ENCODE results near the gene KISS1. TPM values are rescaled to one million over a fixed set of nuclear protein-coding genes. Genes with fewer than 3 reads are reported as not detected.

The KISS1 gene
- polyA plus RNA-seq, 1 of the 3 experiments (the other 2 are of a cell fraction), result 0.10 TPM

DNA sequence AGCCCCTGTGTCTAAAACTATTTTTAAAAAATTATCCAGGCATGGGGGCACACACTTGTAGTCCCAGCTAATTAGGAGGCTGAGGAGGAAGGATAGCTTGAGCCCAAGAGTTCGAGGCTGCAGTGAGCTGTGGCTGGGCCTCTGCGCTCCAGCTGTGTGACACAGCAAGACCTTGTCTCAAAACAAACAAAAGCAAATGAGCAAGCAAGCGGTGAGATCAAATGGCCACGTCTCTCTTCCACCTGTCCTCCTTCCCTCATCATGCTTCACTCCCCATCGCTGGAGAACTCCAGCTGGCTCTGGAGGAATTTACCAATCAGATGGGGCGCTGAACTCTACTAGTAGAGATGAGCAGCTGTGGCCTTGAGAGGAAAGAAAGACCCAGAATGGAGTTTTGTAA is 16.2 kb downstream of the KISS1 start:
- Histone ChIP-seq H3K9me3 (no peaks in the 10 kb centered on the region), H3K9me2 (no peaks in the 10 kb centered on the region), H3K4me3 (ENCODE audit: low read depth in 2 of 2, low read length in 1 of 2) (no peak overlapping the region), H4K20me1 (ENCODE audit: insufficient read depth) (no peaks in the 10 kb centered on the region), H3K4me1 (ENCODE audit: control insufficient read depth in 1 of 2, insufficient read depth in 2 of 2, low read depth in 1 of 2, low read length in 1 of 2) (no peaks in the 10 kb centered on the region), H3K4me2 (no peak overlapping the region), H3K9ac (no peak overlapping the region), H3K27me3 (ENCODE audit: insufficient read depth) (no peaks in the 10 kb centered on the region; the same call in 1 of the 2 replicates), H2AFZ (ENCODE audit: low read depth) (no peak overlapping the region), H3F3A (replicated peaks; ENCODE audit: insufficient read depth) (no peaks in the 10 kb centered on the region), H3K27ac (ENCODE audit: low read depth in 2 of 2, low read length in 1 of 2) (no peak overlapping the region), H3K79me2 (ENCODE audit: insufficient read depth) (no peaks in the 10 kb centered on the region), H3K36me3 (replicated peaks in 1 of 2; ENCODE audit: control insufficient read depth in 1 of 2, insufficient read depth in 2 of 2, low read length in 1 of 2) (no peaks in the 10 kb centered on the region)
- ChIA-PET CTCF (interaction anchor here (1.1 to 1.8 kb wide), 4 partner anchors 16 to 309 kb away, joined by 3 to 13 read pairs (median 6); no protein-coding TSS in a partner anchor), POLR2A (no interaction called here)
- 59% methylated on average over 6 of the region's 6 CpGs for WGBS (ENCODE audit: low lambda C conversion rate)
- TF ChIP-seq YY1 (IDR thresholded peaks at IDR 0.05; ENCODE audit: low read depth) (no peak), ELF1 (IDR thresholded peaks at IDR 0.05) (no peak), IRF3 (IDR thresholded peaks at IDR 0.05; ENCODE audit: low read depth, low read length) (no peak), GABPA (IDR thresholded peaks at IDR 0.05; ENCODE audit: low read depth) (no peak), USF1 (IDR thresholded peaks at IDR 0.05; ENCODE audit: borderline replicate concordance, low read depth) (no peak), TAF1 (IDR thresholded peaks at IDR 0.05; ENCODE audit: borderline replicate concordance, low read depth, low read length) (no peak), EP300 (IDR thresholded peaks at IDR 0.05; ENCODE audit: borderline replicate concordance in 1 of 2, low read depth in 1 of 2, low read length in 1 of 2) (no peak), RAD21 (IDR thresholded peaks at IDR 0.05; ENCODE audit: low read length) (no peak), ZBTB33 (IDR thresholded peaks at IDR 0.05; ENCODE audit: borderline replicate concordance, low read depth) (no peak), REST (IDR thresholded peaks at IDR 0.05; ENCODE audit: low read depth, low read length) (no peak), POLR2AphosphoS5 (IDR thresholded peaks at IDR 0.05; ENCODE audit: low read depth, low read length) (no peak), JUND (IDR thresholded peaks at IDR 0.05) (no peak), RXRA (IDR thresholded peaks at IDR 0.05; ENCODE audit: borderline replicate concordance, low read depth) (no peak), RCOR1 (IDR thresholded peaks at IDR 0.05; ENCODE audit: low read length) (no peak), TCF12 (IDR thresholded peaks at IDR 0.05) (no peak), NFIC (IDR thresholded peaks at IDR 0.05; ENCODE audit: borderline replicate concordance) (no peak), TEAD4 (IDR thresholded peaks at IDR 0.05; ENCODE audit: borderline replicate concordance, insufficient read depth) (no peak)
- TF ChIP-seq, protein P1, sequence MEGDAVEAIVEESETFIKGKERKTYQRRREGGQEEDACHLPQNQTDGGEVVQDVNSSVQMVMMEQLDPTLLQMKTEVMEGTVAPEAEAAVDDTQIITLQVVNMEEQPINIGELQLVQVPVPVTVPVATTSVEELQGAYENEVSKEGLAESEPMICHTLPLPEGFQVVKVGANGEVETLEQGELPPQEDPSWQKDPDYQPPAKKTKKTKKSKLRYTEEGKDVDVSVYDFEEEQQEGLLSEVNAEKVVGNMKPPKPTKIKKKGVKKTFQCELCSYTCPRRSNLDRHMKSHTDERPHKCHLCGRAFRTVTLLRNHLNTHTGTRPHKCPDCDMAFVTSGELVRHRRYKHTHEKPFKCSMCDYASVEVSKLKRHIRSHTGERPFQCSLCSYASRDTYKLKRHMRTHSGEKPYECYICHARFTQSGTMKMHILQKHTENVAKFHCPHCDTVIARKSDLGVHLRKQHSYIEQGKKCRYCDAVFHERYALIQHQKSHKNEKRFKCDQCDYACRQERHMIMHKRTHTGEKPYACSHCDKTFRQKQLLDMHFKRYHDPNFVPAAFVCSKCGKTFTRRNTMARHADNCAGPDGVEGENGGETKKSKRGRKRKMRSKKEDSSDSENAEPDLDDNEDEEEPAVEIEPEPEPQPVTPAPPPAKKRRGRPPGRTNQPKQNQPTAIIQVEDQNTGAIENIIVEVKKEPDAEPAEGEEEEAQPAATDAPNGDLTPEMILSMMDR (IDR thresholded peaks at IDR 0.05), result no peak
- no peak for DNase-seq

All from SK-N-SH (cell line).